Bronchial epithelial cell (primary cell): ENCODE measurements around the gene PAK3. TPM values are rescaled to one million over a fixed set of nuclear protein-coding genes. Genes with fewer than 3 reads are reported as not detected.
A peak's percentile ranks its signal among the peaks of the same experiment; 100 is the strongest.

ENCODE experiments used
- DNase-seq: peaks from one replicate; pipeline ENCODE4 v3.0.0-alpha.2; 2010; ENCODE audit warnings: low read depth
- FAIRE-seq: peaks from 2 replicates; lab custom pipeline; 2011; peaks lifted over from hg19 to GRCh38; lab: Jason Lieb, UNC
- H3K27me3 ChIP-seq: 2 replicates; pipeline ENCODE4 v1.5.1; 2011; ENCODE audit warnings: low read length; ENCODE audit not compliant: control insufficient read depth, insufficient read depth
- H3K36me3 ChIP-seq: 2 replicates; pipeline ENCODE4 v1.5.1; 2011; ENCODE audit warnings: low read length; ENCODE audit not compliant: control insufficient read depth, insufficient read depth
- H3K4me3 ChIP-seq: 2 replicates; pipeline ENCODE4 v1.5.1; 2011; ENCODE audit warnings: mild to moderate bottlenecking, low read depth, low read length, control low read depth
- CTCF ChIP-seq: IDR thresholded peaks from 2 replicates; pipeline ENCODE4 v1.5.1; 2011; ENCODE audit warnings: mild to moderate bottlenecking, moderate library complexity, low read length, control low read depth, inconsistent platforms; ENCODE audit not compliant: insufficient read depth, severe bottlenecking
- total RNA-seq: library from RNA; depleted of rRNA; stranded (reverse); fragments of >200 nt; gene quantifications from 2 replicates; pipeline ENCODE4 v1.2.1, GENCODE V29; 2014

Gene PAK3
- total RNA-seq, 1 donor from 2014 or later = under 0.01 TPM

GRCh38 chrX:111262086-111262485 is 166.1 kb downstream of the PAK3 start:
- no peaks in the 10 kb centered on the region for H3K36me3 ChIP-seq
- H3K4me3 ChIP-seq = no peak overlapping the region
- no peaks in the 10 kb centered on the region for H3K27me3 ChIP-seq
- no peak for DNase-seq
- FAIRE-seq = no peak
- TF ChIP-seq CTCF = no peak

- TF ChIP-seq CTCF = no peak
- FAIRE-seq = no peak
- Histone ChIP-seq H3K4me3 (no peak overlapping the region), H3K27me3 (no peaks in the 10 kb centered on the region), H3K36me3 (no peaks in the 10 kb centered on the region)
- DNase-seq = no peak
Observed at GRCh38 chrX:111264385-111264784, 168.4 kb downstream of the PAK3 start.

GRCh38 chrX:111265486-111265885 is 169.5 kb downstream of the PAK3 start:
- no peak for TF ChIP-seq CTCF
- Histone ChIP-seq H3K36me3 (no peaks in the 10 kb centered on the region), H3K4me3 (no peak overlapping the region), H3K27me3 (no peaks in the 10 kb centered on the region)
- no peak for DNase-seq
- FAIRE-seq = no peak

GRCh38 chrX:111268506-111268905 is 172.5 kb downstream of the PAK3 start:
- TF ChIP-seq CTCF = no peak
- Histone ChIP-seq H3K36me3 (no peaks in the 10 kb centered on the region), H3K27me3 (no peaks in the 10 kb centered on the region), H3K4me3 (no peak overlapping the region)
- no peak for DNase-seq
- no peak for FAIRE-seq

- TF ChIP-seq CTCF = no peak
- Histone ChIP-seq H3K4me3 (no peak within 1 kb of the TSS), H3K27me3 (no peaks in the 10 kb centered on the region), H3K36me3 (no peaks in the 10 kb centered on the region)
- no peak for FAIRE-seq
- peak; percentile 54 for DNase-seq
Observed at GRCh38 chrX:111270339-111270738, 174.3 kb downstream of the PAK3 start, which contains the start of gene CAPN6. Gene CAPN6, minus strand, starts transcription at chrX:111270483. Its CDS starts 6,547 bp downstream, at chrX:111263936.

Other genes starting within 250 kb of the PAK3 start
- gene CAPN6, start 174.3 kb downstream of the PAK3 start, total RNA-seq = not detected in 2 replicates